ENCODE data around the gene STAC. TPM values are rescaled to one million over a fixed set of nuclear protein-coding genes. Genes with fewer than 3 reads are reported as not detected.

The STAC gene
- total and polyA plus RNA-seq, 12 donors: 0.13 to 1.5 (median 0.42) TPM

DNA sequence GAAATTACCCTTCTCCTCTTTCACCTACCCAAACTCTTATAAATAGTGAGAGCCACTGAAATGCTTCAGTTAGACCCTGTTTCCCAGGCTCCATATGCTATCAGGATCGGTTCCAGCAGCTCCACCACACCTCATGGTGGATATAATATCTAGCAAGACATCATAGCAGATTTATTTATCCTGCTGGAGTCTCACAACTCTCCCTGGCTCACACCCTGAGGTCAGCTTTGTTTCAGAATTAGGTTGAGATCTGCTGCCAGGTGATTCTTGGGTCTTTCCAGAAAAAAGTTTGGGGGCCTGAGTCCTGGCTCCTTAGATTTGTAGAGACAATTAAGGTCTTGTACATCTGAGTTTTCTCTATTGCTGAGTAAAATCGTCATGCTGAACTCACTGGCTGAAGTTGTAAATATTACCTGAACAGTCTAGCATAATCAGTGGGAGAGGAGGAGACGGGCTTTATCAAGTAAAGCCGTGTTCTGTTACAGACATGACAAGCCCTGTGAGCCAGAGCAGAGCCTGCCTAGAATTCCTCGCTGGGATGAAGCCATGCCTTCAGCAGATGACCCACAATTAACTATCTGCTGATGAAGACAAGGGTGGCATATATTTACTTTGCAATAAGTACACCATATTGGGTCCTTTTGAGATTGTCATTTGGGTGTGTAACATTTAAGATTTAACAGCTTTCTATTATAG, 131.6 kb downstream of the STAC start:
- Histone ChIP-seq H3K4me1 (no peaks in the 10 kb centered on the region), H3K4me3 (no peak overlapping the region), H3K27ac (no peak overlapping the region), H3K36me3 (no peaks in the 10 kb centered on the region), H3K27me3 (no peaks in the 10 kb centered on the region), H3K9me3 (peaks cover 0 to 27% (median 0%) of the 10 kb centered on the region in 11 donors)
- ATAC-seq (no peak), DNase-seq (no peak)
- TF ChIP-seq, protein P1, sequence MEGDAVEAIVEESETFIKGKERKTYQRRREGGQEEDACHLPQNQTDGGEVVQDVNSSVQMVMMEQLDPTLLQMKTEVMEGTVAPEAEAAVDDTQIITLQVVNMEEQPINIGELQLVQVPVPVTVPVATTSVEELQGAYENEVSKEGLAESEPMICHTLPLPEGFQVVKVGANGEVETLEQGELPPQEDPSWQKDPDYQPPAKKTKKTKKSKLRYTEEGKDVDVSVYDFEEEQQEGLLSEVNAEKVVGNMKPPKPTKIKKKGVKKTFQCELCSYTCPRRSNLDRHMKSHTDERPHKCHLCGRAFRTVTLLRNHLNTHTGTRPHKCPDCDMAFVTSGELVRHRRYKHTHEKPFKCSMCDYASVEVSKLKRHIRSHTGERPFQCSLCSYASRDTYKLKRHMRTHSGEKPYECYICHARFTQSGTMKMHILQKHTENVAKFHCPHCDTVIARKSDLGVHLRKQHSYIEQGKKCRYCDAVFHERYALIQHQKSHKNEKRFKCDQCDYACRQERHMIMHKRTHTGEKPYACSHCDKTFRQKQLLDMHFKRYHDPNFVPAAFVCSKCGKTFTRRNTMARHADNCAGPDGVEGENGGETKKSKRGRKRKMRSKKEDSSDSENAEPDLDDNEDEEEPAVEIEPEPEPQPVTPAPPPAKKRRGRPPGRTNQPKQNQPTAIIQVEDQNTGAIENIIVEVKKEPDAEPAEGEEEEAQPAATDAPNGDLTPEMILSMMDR (IDR thresholded peaks at IDR 0.05): no peak
- WGBS, 2 donors: 41 to 49% methylated on average over 5 of the region's 5 CpGs
- intact Hi-C loops (cut with DNase I): no loop called here

DNA sequence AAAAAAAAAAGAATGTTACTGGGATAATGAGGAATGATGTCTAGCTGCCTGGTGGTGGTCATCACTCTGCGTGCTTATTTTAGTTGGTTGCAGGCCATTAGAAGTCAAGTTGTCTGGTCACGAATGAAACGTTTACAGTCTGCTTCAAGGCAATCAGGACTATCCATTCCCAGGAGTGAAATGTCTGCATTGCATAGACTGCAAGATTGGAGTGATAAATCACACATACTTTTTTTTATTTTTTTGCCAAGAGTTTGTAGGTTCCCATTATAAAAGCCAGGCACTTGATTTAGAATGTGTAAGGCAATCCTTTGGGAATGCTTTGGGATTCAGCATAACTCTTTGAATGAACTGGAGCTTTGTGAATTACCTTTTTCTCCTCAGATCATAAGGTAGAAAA, 132.3 kb downstream of the STAC start:
- Histone ChIP-seq H3K9me3 (peaks cover 0 to 24% (median 0%) of the 10 kb centered on the region in 11 donors), H3K36me3 (no peaks in the 10 kb centered on the region), H3K4me1 (no peaks in the 10 kb centered on the region), H3K27me3 (no peaks in the 10 kb centered on the region), H3K27ac (no peak overlapping the region), H3K4me3 (no peak overlapping the region)
- WGBS, 2 donors: 73 to 79% methylated on average over 3 of the region's 3 CpGs
- TF ChIP-seq, protein P1 (IDR thresholded peaks at IDR 0.05): no peak
- intact Hi-C loops (cut with DNase I): no loop called here
- ATAC-seq (no peak), DNase-seq (no peak)

DNA sequence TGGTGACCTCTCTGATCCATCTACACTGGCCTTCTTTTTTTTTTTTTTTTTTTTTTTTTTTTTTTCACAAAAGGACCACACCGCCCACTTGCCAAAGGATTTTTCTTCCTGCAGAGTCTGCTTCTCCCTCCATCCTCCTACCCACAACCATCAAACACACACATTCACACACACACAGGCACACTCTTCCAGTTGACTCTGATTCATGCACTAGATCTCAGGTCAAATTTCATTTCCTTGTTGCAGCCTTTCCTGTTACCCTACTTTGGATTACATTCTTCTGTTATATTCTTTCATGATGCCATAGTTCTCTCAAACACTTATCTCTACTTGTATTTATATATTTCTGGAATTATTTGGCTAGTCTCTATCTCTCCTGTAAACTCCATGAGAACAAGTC, 133.9 kb downstream of the STAC start:
- no peak overlapping the region for H3K4me3 ChIP-seq
- H3K9me3 ChIP-seq: peaks cover 0 to 13% (median 0%) of the 10 kb centered on the region in 11 donors
- H3K27me3 ChIP-seq: no peaks in the 10 kb centered on the region
- DNase-seq: no peak
- H3K36me3 ChIP-seq: no peaks in the 10 kb centered on the region
- 89 to 91% methylated on average over 1 of the region's 1 CpG for WGBS, 2 donors
- no peaks in the 10 kb centered on the region for H3K4me1 ChIP-seq
- no peak for ATAC-seq
- no peak overlapping the region for H3K27ac ChIP-seq
- TF ChIP-seq, protein P1 (IDR thresholded peaks at IDR 0.05): no peak
- intact Hi-C loops (cut with DNase I): no loop called here

DNA sequence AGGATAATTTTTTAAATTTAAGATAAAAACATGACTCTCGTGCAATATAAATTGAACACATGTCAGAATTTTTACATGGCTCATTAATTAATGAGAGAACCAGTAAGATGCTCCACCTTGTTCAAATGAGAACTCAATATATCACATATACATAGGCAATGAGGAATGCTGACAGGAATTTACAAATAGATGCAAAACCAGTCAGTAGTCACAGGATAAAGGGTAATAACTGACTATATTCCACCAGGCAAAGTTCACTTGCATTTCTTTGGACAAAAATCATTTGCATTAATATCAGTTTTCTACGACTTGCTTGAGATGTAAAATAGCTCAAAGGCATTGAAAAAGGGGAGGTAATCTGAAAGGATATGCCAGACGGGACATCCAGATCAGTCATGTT, 139.4 kb downstream of the STAC start:
- ATAC-seq (no peak), DNase-seq (no peak)
- H3K9me3 ChIP-seq: no peaks in the 10 kb centered on the region
- no peaks in the 10 kb centered on the region for H3K36me3 ChIP-seq
- H3K27ac ChIP-seq: no peak overlapping the region
- no peaks in the 10 kb centered on the region for H3K4me1 ChIP-seq
- H3K4me3 ChIP-seq: no peak overlapping the region
- TF ChIP-seq, protein P1 (IDR thresholded peaks at IDR 0.05): no peak
- 88 to 90% methylated on average over 3 of the region's 3 CpGs for WGBS, 2 donors
- H3K27me3 ChIP-seq: no peaks in the 10 kb centered on the region
- intact Hi-C loops (cut with DNase I): no loop called here
